ENCODE measurements around the gene THSD7A. TPM values are rescaled to one million over a fixed set of nuclear protein-coding genes. Genes with fewer than 3 reads are reported as not detected.

The THSD7A gene
- total and polyA plus RNA-seq, 5 experiments from 2014 or later = not detected

- H3K9me3 Mint-ChIP-seq = no peaks in the 10 kb centered on the region
- H3K27me3 Mint-ChIP-seq = peaks cover 0 to 1% (median 1%) of the 10 kb centered on the region in 5 donors
- POLR2A ChIA-PET = no interaction called here
- H3K36me3 Mint-ChIP-seq = no peaks in the 10 kb centered on the region
- no peaks in the 10 kb centered on the region for H3K4me1 Mint-ChIP-seq
- DNase-seq (no peak), ATAC-seq (no peak)
- H3K27ac Mint-ChIP-seq = no peak overlapping the region
- no peak overlapping the region for H3K4me3 Mint-ChIP-seq
These were observed 455.5 kb downstream of the THSD7A start for GRCh38 chr7:11376529-11376928.

DNA sequence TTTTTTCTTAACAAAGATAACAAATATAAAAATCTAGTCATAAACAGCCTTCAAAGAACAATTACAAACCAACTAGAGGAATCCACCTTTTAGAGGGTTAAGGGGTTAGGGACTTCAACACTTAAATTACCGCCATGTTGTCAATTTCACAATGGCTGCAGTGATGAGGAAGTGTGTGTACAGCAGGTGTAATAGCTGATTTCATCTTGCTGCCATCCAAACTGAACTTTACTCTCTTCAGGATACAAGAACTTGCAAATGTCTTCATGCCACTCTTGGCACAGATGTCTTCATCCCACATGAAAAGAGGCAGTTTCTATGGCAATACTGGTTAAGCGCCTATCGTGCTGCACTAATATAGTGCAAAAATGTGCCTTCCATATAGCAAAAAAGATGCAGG lies 457.4 kb downstream of the THSD7A start:
- Mint-ChIP-seq H3K4me3 (no peak overlapping the region), H3K4me1 (no peaks in the 10 kb centered on the region), H3K9me3 (no peaks in the 10 kb centered on the region), H3K36me3 (no peaks in the 10 kb centered on the region), H3K27ac (no peak overlapping the region), H3K27me3 (peaks cover 0 to 8% (median 1%) of the 10 kb centered on the region in 5 donors)
- ATAC-seq (no peak), DNase-seq (no peak)
- POLR2A ChIA-PET = no interaction called here

DNA sequence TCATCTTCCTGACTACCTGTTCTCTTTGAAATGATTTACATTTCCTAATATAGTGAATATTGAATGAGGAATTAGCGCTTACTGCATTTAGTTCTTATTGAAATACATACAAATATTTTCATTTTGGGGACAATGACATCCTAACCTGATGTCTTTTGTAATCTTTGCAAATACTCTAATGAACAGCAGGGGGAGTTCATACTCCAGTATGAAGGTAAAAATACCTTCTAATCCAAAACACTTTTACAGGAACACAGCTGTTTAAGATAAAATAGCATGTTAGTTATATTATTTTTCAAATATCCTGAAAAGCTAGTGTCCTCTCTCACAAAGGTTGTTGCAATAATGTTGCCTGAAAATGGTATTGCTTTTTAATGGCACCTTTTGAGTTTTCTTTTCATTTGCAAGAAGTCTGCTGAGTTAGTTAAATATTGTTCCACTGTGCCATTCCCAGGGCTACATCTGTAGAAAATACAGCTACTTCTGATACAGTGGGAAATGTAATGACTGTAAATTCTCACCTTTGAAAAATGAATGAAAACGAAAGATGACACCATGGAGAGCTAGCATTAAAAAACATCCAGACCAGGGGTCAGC lies 458.4 kb downstream of the THSD7A start:
- no peak for ATAC-seq
- Mint-ChIP-seq H3K36me3 (no peaks in the 10 kb centered on the region), H3K9me3 (no peaks in the 10 kb centered on the region), H3K4me1 (no peaks in the 10 kb centered on the region), H3K4me3 (no peak overlapping the region), H3K27ac (no peak overlapping the region), H3K27me3 (peaks cover 0 to 9% (median 1%) of the 10 kb centered on the region in 5 donors)
- POLR2A ChIA-PET = no interaction called here
- DNase-seq = no peak

DNA sequence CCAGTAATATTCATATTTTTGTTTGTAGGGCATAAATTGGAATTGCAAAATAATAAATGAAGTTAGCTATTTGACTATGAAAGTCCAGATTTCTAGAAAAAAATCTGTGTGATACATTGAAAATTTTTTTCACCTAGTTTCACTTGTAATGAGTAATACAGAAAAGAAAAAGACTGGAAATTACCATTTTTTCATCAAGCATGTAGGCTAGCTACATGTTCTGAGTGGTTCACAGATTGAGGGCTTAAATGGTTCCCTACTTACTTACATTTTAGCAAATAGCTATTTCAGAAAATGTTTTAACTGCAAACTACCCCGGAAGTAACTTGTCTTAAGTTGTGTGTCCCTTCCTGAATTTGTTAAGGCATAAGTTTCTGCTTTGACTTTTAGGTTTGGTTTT lies 462.3 kb downstream of the THSD7A start:
- Mint-ChIP-seq H3K9me3 (peaks cover 0 to 4% (median 0%) of the 10 kb centered on the region in 9 donors), H3K27me3 (peaks cover 1 to 17% (median 5%) of the 10 kb centered on the region in 5 donors), H3K4me3 (no peak overlapping the region), H3K27ac (no peak overlapping the region), H3K4me1 (no peaks in the 10 kb centered on the region), H3K36me3 (no peaks in the 10 kb centered on the region)
- no peak for DNase-seq
- ATAC-seq = no peak
- POLR2A ChIA-PET = no interaction called here

- POLR2A ChIA-PET = no interaction called here
- peaks cover 0 to 4% (median 0%) of the 10 kb centered on the region in 9 donors for H3K9me3 Mint-ChIP-seq
- H3K4me3 Mint-ChIP-seq = no peak overlapping the region
These were observed 465.9 kb downstream of the THSD7A start for GRCh38 chr7:11366118-11366517.

GRCh38 chr7:11358637-11359036 lies 473.4 kb downstream of the THSD7A start:
- Mint-ChIP-seq H3K36me3 (no peaks in the 10 kb centered on the region), H3K27ac (no peak overlapping the region), H3K27me3 (peaks cover 0 to 9% (median 2%) of the 10 kb centered on the region in 5 donors), H3K4me3 (no peak overlapping the region), H3K9me3 (peaks cover 0 to 2% (median 0%) of the 10 kb centered on the region in 9 donors), H3K4me1 (no peaks in the 10 kb centered on the region)
- ATAC-seq (no peak), DNase-seq (no peak)
- POLR2A ChIA-PET = no interaction called here

More at GRCh38 chr7:11366118-11366517, 465.9 kb downstream of the THSD7A start:
- H3K4me1 Mint-ChIP-seq = no peaks in the 10 kb centered on the region
- no peak for ATAC-seq
- no peaks in the 10 kb centered on the region for H3K36me3 Mint-ChIP-seq
- H3K27me3 Mint-ChIP-seq = peaks cover 0 to 12% (median 4%) of the 10 kb centered on the region in 5 donors
- no peak for DNase-seq
- H3K27ac Mint-ChIP-seq = no peak overlapping the region

GRCh38 chr7:11355399-11356005 lies 476.5 kb downstream of the THSD7A start:
- Mint-ChIP-seq H3K4me3 (no peak overlapping the region), H3K4me1 (no peaks in the 10 kb centered on the region), H3K27me3 (peaks cover 0 to 31% (median 9%) of the 10 kb centered on the region in 5 donors), H3K36me3 (no peaks in the 10 kb centered on the region), H3K9me3 (peaks cover 0 to 6% (median 0%) of the 10 kb centered on the region in 9 donors), H3K27ac (no peak overlapping the region)
- DNase-seq = no peak
- POLR2A ChIA-PET = no interaction called here
- ATAC-seq = no peak

GRCh38 chr7:11346302-11346701 lies 485.7 kb downstream of the THSD7A start:
- Mint-ChIP-seq H3K27ac (peak overlapping the region in 1 of 10 donors; percentile 16), H3K27me3 (peaks cover 7 to 28% (median 12%) of the 10 kb centered on the region in 5 donors), H3K4me3 (no peak overlapping the region), H3K4me1 (peaks cover 0 to 8% (median 5%) of the 10 kb centered on the region in 4 donors), H3K9me3 (peaks cover 0 to 6% (median 0%) of the 10 kb centered on the region in 9 donors), H3K36me3 (no peaks in the 10 kb centered on the region)
- DNase-seq (no peak), ATAC-seq (no peak)
- POLR2A ChIA-PET = no interaction called here

DNA sequence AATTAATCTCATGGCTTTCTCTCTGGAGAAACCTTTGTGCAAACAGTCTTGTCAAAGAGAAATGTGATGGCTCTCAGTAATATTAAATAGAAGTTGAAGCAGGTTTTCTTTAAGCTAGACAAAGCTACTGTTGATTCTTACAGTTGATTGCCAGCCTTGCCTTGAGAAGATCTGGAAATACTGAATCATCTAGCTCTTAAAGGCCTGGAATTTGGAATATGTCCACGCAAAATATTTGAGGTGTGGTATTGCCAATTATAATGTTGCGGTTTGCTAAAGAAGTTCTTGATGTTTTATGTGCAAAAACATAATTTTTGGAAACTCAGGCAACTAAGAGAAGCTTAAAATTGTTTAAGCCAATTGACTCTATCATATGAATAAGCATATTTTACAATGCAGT lies 486.4 kb downstream of the THSD7A start:
- H3K4me1 Mint-ChIP-seq = peaks cover 0 to 8% (median 5%) of the 10 kb centered on the region in 4 donors
- no peak overlapping the region for H3K27ac Mint-ChIP-seq
- ATAC-seq (no peak), DNase-seq (no peak)
- H3K9me3 Mint-ChIP-seq = peaks cover 0 to 3% (median 0%) of the 10 kb centered on the region in 9 donors
- POLR2A ChIA-PET = no interaction called here
- H3K4me3 Mint-ChIP-seq = no peak overlapping the region
- H3K36me3 Mint-ChIP-seq = no peaks in the 10 kb centered on the region
- H3K27me3 Mint-ChIP-seq = peaks cover 7 to 23% (median 10%) of the 10 kb centered on the region in 5 donors

DNA sequence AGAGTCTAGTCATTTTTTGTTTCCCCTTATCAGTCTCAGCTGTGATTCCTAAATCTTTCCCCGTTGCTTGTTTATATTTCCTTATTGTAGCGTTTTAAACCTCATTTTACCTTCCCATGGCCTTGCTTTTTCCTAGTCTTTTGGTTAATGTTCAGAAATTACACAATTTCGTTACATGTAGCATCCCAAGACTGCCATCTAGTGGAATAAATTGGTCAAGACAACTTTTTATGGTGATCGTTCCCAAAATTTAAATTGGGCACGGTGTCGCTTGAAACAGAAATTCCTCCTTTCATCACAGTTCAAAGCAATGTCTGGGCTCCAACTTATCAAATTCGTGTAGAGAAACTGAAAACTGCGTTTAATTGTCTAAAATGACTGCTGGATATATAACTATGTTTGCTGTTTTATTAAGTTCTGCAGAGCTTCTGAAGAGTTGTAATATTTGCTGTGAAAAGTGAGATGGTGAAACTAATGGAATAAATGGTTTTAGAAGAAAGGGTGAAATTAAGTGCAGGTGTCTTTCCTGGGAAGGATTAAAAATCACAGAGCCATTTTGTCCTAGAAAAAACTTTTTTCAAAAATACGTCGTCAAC lies 488.1 kb downstream of the THSD7A start:
- DNase-seq = peak in 3 of 10 donors; percentile 36 to 42 (median 39)
- no peak for ATAC-seq
- no peaks in the 10 kb centered on the region for H3K36me3 Mint-ChIP-seq
- no peak overlapping the region for H3K27ac Mint-ChIP-seq
- peaks cover 0 to 8% (median 5%) of the 10 kb centered on the region in 4 donors for H3K4me1 Mint-ChIP-seq
- no peaks in the 10 kb centered on the region for H3K9me3 Mint-ChIP-seq
- H3K4me3 Mint-ChIP-seq = peak overlapping the region in 1 of 10 donors; percentile 12
- POLR2A ChIA-PET = no interaction called here
- H3K27me3 Mint-ChIP-seq = peaks cover 10 to 21% (median 10%) of the 10 kb centered on the region in 5 donors

GRCh38 chr7:11343136-11343535 lies 488.9 kb downstream of the THSD7A start:
- Mint-ChIP-seq H3K36me3 (no peaks in the 10 kb centered on the region), H3K4me3 (no peak overlapping the region), H3K27ac (no peak overlapping the region), H3K9me3 (no peaks in the 10 kb centered on the region), H3K27me3 (peaks cover 6 to 29% (median 10%) of the 10 kb centered on the region in 5 donors), H3K4me1 (peaks cover 0 to 8% (median 5%) of the 10 kb centered on the region in 4 donors)
- no peak for DNase-seq
- ATAC-seq = no peak
- POLR2A ChIA-PET = no interaction called here

GRCh38 chr7:11341285-11341944 lies 490.6 kb downstream of the THSD7A start:
- no peak overlapping the region for H3K27ac Mint-ChIP-seq
- H3K27me3 Mint-ChIP-seq = peaks cover 7 to 31% (median 10%) of the 10 kb centered on the region in 5 donors
- no peaks in the 10 kb centered on the region for H3K9me3 Mint-ChIP-seq
- no peak for ATAC-seq
- no peak for DNase-seq
- POLR2A ChIA-PET = no interaction called here
- H3K4me1 Mint-ChIP-seq = peaks cover 0 to 8% (median 5%) of the 10 kb centered on the region in 4 donors
- H3K4me3 Mint-ChIP-seq = no peak overlapping the region
- H3K36me3 Mint-ChIP-seq = no peaks in the 10 kb centered on the region

GRCh38 chr7:11336432-11336831 lies 495.6 kb downstream of the THSD7A start:
- Mint-ChIP-seq H3K27ac (no peak overlapping the region), H3K4me1 (no peaks in the 10 kb centered on the region), H3K36me3 (no peaks in the 10 kb centered on the region), H3K4me3 (no peak overlapping the region), H3K9me3 (no peaks in the 10 kb centered on the region), H3K27me3 (peaks cover 0 to 20% (median 3%) of the 10 kb centered on the region in 5 donors)
- DNase-seq = no peak
- ATAC-seq = no peak
- POLR2A ChIA-PET = no interaction called here
